SK-N-SH (cell line): ENCODE data around the gene CPNE2.

Source experiments
- CTCF ChIP-seq: fragments of 200-600 bp; sonication (generic); IDR thresholded peaks from 2 replicates; pipeline ENCODE4 v1.6.1; 2017; ENCODE audit warnings: antibody characterized with exemption, mild to moderate bottlenecking, moderate library complexity
- EZH2phosphoT487 ChIP-seq: fragments of 200-600 bp; sonication (generic); IDR thresholded peaks from 2 replicates; pipeline ENCODE4 v1.6.1; 2017; ENCODE audit warnings: low read depth, mixed run types, mild to moderate bottlenecking, antibody characterized with exemption, moderate library complexity, borderline replicate concordance
- POLR2AphosphoS5 ChIP-seq: IDR thresholded peaks from 2 replicates; pipeline ENCODE4 v1.6.1; 2012; ENCODE audit warnings: low read depth, low read length

GRCh38 chr16:57069635-57070370 lies 22.6 kb upstream of the CPNE2 start:
- no peak for TF ChIP-seq EZH2phosphoT487
- no peak for TF ChIP-seq POLR2AphosphoS5
- no peak for TF ChIP-seq CTCF
